NCI-H1105 treated with DMSO at 0.1 percent for 48 hours (cell line): ENCODE results near the gene IRGC.

ENCODE experiments used
- DNase-seq: peaks from one replicate; lab custom pipeline; 2025; lab: John Stamatoyannopoulos, UW

Gene IRGC

GRCh38 chr19:43725468-43725867 is 9.6 kb downstream of the IRGC start:
- no peak for DNase-seq

DNA sequence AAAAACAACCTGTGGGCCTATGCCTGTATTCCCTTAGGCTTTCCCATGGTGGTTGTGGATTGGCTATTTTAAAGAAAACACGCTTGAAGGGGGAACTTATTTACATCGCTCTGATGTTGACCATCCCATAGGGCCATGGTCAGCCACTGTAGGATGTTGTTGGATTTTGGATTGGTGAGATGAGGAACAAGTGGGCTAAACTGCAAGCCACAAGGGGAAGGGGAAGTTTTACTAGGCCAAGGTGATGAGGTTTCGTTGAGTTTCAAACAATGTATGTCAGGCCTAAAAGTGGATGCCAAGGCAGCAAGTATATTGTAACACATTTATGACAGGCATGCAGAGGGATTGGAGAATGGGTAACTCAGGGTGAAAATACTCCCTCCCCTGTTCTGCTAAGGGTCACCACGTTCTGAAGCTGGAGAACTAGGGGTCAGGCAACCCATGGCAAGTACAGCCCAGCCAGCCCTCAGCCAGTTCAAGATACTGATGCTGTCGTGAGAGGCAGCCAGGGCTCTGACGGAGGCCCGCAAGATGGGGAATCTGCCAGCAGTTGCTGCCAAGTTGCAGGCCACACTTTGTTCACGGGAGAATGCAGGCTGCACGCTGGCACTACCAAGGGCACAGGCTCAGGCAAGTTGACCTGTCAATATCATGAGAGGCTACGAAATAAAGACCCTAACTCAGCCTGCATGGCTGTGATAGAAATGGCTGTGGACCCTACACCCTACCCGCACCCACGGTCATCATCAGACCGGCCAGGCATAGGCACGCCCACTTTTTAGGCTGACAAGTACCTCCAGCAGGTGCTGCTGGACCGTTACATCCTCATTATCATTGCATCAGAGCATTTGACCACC is 11.1 kb downstream of the IRGC start:
- no peak for DNase-seq

- DNase-seq, result no peak
Observed at GRCh38 chr19:43727593-43727853, 11.6 kb downstream of the IRGC start.

DNA sequence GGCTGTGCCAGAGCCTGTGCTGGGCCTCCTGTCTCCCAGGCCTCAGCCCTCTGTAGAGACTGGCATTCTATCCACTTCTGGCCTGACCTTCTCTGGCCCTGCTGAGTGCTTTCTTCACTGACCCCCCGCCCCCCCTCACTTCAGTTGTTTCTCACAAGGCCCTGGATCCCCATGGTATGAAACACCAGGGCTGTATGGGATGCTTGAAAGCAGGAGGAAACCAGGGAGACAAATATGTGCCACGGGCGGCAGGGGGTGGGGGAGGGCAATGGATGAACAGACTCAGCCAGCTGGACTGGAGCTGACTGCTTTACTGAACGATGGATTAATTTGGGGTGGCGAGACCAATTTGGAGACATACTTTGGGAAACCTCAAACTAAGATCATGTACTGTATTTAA is 14.0 kb downstream of the IRGC start:
- no peak for DNase-seq

DNA sequence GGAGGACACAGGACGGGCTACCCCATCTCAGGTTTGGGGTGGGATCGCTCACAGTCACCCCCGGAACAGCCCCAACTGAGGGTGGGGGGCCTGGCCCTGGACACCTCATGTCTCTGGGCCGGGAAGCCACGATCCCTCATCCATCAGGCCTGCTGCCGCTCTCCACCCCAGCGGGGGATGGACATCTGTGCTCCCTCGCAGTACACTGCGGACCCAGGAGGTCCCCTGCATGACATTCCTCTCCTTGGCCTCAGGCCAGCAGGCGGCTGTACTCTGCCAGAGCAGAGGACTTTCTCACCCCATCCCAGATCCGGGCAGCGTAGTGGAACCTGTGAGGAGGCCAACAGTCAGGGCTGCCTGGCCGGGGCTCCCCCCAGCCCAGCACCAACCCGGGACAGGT is 15.5 kb downstream of the IRGC start:
- DNase-seq, result no peak

GRCh38 chr19:43731846-43732245 is 16.0 kb downstream of the IRGC start:
- no peak for DNase-seq

DNA sequence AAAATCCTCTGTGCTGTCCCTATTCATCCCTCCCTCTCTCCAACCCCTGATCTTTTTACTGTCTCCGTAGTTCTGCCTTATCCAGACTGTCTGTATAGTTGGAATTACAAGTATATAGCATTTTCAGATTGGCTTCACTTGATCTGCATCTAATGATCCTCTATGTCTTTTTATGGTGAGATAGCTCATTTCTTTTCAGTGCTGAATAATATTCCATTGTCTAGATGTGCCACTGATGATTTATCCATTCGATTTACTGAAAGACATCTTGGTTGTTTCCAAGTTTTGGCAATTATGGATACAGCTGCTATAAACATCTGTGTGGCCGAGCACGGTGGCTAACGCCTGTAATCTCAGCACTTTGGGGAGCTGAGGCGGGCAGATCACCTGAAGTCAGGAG is 19.1 kb downstream of the IRGC start:
- DNase-seq, result no peak

DNA sequence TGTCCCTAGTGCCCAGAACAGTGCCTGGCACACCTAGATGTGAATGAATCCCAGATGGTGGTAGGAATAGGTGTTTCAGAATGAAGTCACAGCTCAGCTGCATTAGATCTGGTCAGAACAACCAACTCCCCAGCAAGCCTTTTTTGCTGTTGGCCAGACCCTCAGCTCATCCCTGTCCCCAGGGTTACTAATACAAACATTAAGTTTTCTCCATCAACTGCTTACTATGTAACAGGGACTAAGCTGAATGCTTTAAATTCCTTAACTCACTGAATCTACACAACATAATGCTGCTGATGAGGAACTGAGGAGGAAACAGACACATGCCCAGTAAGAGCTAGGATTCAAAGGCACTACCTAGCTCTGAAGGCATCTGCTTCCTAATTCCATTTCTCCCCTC is 20.1 kb downstream of the IRGC start:
- no peak for DNase-seq

- DNase-seq, result no peak
Observed at GRCh38 chr19:43738780-43739211, 22.9 kb downstream of the IRGC start.

DNA sequence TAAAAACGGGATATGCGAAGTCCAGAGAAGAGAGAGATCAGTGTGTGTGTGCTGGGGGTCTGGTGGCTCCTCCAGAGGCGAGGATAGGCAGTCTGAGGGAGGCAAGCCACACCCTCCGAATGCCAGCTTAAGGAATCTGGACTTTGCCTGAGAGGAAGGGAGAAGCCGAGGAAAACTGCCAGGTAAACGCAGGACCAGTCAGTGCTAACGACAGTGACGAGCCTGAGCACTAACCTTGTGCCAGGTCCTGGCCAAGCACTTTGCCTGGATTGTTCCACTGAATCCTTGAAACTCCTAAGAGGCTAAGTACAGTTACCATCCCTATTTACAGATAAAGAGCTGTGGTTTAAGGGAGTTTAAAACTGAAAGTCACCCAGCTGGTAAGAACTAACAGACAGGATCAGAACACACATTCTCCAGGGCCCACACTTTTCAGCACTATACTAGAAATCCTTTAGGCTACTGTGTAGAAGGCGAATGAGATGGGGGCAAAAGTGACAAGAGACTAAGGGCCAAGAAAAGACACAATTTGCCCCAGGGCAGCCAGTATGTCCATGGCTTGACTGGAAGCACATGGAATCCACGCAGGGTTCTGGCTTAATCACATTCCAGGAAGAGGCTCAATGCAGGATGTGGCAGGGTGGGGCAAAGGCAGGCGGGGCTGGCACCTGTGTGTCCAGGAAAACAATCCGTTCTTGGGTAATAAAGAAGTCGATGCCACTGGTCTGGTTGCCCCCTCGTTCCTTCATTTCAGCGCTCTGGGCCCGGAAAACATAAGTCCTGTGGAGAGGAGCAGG is 23.8 kb downstream of the IRGC start:
- DNase-seq, result no peak

GRCh38 chr19:43741075-43741825 is 25.4 kb downstream of the IRGC start:
- no peak for DNase-seq

- DNase-seq, result no peak
Observed at GRCh38 chr19:43743059-43743458, 27.2 kb downstream of the IRGC start.

DNA sequence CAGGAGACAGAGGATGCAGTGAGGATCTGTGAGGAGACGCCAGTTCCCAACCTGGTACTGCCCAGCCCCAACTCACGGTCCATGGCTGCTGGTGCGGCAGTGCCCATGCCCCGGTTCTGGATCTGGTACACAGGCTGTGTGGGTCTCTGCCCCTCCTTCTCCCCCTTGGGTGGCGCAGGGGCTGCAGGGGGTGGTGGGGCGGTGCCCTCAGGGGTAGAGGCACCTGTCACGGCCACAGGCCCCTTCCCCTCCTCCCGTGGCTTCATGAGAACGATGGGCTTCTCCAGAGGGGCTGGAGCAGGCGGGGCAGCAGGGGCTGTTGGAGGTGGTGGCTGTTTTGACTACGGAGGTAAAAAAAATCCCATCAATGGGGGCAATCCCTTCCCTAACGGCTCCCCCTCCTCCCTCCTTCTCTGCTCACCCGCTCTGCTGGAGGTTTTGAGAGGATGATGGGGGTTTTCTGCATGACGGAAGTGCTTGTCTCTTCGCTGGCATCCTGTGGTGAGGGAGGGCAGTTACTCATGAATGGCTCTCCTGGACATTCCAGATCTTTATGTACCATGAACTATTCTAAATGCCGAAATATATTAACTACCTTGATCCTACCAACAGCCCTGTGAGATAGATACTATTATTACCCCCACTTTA is 31.8 kb downstream of the IRGC start:
- DNase-seq, result no peak

DNA sequence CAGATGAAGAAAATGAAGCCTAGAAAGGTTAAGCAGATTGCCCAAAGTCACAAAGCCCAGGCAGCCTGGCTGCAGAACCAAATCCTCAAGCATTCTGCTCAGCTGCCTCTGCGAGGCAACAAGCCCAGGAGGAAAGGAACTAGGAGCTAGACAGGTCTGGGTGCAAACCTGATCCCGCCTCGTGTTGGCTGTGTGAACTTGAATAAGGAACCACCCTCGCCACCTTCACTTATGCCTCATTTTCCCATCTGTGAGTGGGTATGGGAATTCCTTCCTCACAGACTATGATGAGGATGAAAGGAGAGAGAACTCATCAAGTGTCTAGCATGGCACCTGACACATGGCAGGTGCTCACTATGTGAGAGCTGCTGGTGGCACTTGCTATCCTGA is 32.3 kb downstream of the IRGC start:
- DNase-seq, result no peak

GRCh38 chr19:43748685-43749084 is 32.8 kb downstream of the IRGC start:
- no peak for DNase-seq

DNA sequence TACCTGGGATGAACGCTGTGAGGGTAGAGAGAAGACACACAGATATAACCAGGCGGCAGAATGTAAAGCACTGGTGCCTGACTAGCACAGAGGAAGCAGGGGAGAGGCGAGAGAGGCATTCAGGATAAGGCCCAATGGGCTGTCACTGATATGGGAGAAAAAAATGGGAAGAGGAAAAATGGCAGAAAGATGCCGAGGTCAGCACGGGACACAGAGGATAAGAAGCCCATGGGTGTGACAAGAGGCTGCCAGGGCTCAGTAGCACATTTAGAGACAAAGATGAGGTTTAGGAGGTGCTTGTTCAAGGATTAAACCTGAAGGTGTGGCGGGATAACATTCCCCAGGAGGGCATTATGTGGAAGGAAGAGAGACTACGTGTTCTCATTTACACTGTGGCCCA is 33.3 kb downstream of the IRGC start:
- DNase-seq, result no peak

DNA sequence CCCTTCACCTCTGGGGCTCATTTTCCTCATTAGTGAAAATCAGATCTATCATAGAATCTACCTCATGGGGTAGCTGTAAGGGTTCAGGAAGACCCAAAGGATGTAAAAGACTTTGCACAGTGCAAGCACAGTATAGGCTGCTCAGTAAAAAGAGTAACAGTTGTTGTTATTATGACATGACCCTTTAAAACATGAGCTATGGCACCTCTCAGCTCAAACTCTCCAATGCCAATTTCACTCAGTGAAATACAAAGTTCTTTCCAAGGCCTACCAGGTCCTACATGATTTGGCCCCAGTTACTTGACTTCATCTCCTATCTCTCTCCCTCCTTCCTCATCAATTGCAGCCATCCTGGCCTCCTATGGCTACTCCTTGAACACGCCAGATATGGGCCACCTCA is 34.0 kb downstream of the IRGC start:
- DNase-seq, result no peak

- no peak for DNase-seq
Observed at GRCh38 chr19:43751466-43752220, 35.8 kb downstream of the IRGC start.

DNA sequence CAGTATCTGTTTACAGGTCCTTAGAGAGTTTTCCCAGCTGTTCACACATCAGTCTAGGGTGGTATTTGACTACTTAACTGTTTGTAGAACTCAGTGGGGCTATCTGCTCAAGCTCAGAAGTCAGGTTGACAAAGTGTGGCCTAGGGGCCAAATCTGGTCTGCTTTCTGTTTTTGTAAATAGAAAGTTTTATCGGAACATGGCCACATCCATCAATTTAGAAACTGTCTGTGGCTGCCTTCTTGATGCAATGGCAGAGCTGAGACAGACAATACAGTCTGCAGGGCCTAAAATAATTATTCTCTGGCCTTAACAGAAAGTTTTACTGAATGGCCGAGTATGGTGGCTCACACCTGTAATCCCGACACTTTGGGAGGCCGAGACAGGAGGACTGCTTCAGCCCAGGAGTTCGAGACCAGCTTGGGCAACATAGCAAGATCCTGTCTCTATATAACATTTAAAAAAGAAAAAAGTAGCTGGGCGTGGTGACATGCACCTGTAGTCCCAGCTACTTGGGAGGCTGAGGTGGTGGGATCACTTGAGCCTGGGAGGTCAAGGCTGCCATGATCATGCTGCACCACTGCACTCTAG is 36.5 kb downstream of the IRGC start:
- no peak for DNase-seq

DNA sequence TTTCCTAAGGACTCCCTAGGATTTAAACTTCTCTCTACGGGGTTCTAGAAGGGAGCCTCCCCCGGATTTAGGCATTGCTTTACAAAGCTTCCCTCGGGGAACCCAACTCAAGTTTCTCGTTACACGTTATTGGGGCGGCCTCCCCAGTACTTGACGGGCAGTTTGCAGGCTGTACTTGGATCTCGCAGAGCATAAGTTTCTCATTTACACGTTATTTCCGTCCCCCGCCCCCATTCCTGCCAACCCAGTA is 38.3 kb downstream of the IRGC start:
- no peak for DNase-seq

DNA sequence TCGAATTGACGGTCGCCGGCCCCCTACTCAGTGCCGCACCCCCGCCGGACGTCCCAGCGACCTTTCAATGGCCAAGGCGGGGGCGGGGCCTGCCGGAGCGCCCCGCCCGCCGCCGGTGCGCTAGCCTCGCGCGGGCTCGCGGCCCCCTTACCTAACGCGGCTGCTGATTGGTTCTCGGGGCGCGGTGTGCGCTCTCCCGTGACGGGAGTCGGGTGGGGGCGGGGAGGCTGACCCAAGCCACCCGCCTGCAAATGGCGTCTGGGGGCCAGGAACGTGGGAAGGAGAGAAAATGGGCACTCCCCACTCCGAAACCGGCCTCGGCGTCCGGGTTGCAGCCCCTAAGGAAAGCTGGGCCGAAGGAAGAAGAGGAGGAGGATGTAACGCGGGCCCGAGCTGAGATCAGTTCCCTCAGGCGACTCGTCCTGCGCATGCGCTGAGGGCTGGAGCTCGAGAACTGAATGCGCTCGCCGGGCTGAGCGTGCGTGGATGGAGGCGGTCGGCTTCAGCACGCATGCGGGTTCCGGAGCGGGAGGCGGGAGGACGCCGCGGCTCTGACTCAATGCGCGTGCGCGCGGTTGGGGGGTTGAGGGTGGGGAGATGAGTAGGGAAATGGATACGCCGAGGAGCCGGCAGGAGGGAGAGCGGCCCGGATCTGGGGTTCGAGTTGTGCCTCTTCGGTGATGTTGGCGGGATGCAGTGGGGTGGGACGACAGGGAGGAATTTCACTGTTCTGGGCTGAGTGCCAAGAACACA is 38.8 kb downstream of the IRGC start, which contains the start of gene SMG9:
Gene SMG9, minus strand, starts transcription at position 460 of the 753 bp plus-strand sequence. CDS start 4,221 bp downstream, outside the sequence.
- DNase-seq, result peak; percentile 93
